Epithelial cell of umbilical artery (primary cell): ENCODE data around the gene APOE. TPM values are rescaled to one million over a fixed set of nuclear protein-coding genes. Genes with fewer than 3 reads are reported as not detected.

Experiments
- total RNA-seq: library from RNA; depleted of rRNA; stranded (reverse); fragments of >200 nt; gene quantifications from 2 replicates; pipeline ENCODE4 v1.2.3, GENCODE V29; 2014

APOE gene
- 0.97 and 3.3 TPM in 2 replicates for total RNA-seq

GRCh38 chr19:44905437-44906160, at the start of gene APOE:
TSS of gene APOE (plus strand) at chr19:44905796. CDS start at chr19:44906625, 829 bp downstream.

GRCh38 chr19:44891016-44891882, 14.3 kb upstream of the APOE start, which contains the start of gene TOMM40:
TSS of gene TOMM40 (plus strand) at chr19:44891254. CDS start at chr19:44891416, 162 bp downstream.

GRCh38 chr19:44914433-44915206, 9.0 kb downstream of the APOE start, which contains the start of gene APOC1:
TSS of gene APOC1 (plus strand) at chr19:44914608. CDS start at chr19:44914892, 284 bp downstream.

DNA sequence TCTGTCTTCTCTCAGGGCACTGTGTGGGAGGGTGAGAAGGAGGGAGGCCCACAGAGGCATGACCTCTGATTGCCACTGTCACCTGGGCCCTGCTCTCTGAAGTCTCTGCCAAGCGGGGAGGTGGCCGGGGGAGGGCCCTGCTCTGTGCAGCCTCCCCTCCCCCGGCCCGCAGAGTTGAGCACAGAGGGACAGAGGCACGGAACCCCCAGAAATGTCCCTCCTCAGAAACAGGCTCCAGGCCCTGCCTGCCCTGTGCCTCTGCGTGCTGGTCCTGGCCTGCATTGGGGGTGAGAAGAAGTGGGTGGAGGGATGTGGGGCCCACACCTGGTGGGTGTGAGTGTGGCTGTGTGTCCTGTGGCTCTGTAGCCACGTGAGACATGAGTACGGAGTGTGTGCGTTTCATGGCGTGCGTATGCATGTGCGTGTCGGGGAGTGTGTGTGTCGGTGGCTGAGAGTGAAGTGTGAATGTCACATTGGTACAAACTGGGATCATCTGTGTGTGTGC, 36.5 kb downstream of the APOE start, which contains the start of gene APOC4:
APOC4 (plus strand) TSS at position 171 of the 505 bp plus-strand sequence; CDS start at position 212, 41 bp downstream.

DNA sequence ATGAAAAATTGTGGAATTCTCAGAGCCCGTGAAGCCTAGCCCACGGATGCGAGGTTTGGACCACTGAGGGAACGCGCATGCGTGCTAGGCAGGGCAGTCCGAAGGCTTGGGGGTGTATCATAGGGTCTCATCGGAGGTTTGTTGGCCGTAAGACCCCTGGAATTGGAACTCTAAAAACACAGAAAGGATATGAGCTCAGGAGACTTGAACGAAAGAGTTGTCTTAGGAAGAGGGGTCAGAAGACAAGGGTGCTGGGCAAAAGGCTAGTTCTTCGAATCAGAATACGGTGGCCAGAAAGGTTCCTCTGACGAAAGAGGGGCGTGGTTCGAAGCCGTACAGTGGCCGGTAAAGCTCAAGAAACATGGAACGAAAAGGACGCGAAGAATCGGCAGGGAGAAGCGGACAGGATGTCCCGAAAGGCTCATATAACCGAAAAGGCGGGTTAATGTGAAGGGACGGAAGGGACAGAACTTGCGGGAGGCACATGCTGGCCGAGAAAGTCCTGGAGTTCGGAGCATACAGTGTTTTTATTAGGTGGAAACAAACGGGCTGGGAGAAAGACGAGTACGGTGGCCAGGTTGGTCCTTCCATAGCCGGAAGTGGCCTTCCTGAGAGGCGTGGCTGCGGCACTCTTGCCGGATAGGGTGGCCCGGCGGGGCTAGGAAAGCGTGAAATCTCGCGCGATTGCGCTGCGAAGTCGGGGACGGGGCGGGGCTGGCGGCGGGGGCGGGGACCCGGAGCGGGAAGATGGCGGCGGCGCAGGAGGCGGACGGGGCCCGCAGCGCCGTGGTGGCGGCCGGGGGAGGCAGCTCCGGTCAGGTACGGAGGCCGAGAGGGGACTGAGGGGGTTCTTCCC, 49.3 kb downstream of the APOE start, which contains the start of gene CLPTM1:
CLPTM1 (plus strand) TSS at position 732 of the 856 bp plus-strand sequence; CDS start at position 748, 16 bp downstream.

Other genes starting within 250 kb of the APOE start
- gene CEACAM19, start 234.3 kb upstream of the APOE start, total RNA-seq = 0.30 and 0.32 TPM in 2 replicates
- not detected in 2 replicates for gene CEACAM16, start 206.6 kb upstream of the APOE start, total RNA-seq
- gene BCL3, start 157.1 kb upstream of the APOE start, total RNA-seq = 1.9 and 2.1 TPM in 2 replicates
- 0.30 TPM in 1 of 2 replicates, not detected in the other for gene CBLC, start 127.9 kb upstream of the APOE start, total RNA-seq
- 10.0 and 19.8 TPM in 2 replicates for gene BCAM, start 96.7 kb upstream of the APOE start, total RNA-seq
- 109 and 121 TPM in 2 replicates for gene NECTIN2, start 59.5 kb upstream of the APOE start, total RNA-seq
- 66.6 and 69.3 TPM in 2 replicates for gene TOMM40, start 14.5 kb upstream of the APOE start, total RNA-seq
- gene APOC1, start 8.8 kb downstream of the APOE start, total RNA-seq = 0.91 and 4.5 TPM in 2 replicates
- not detected in 2 replicates for gene APOC4, start 36.4 kb downstream of the APOE start, total RNA-seq
- not detected in 2 replicates for gene APOC2, start 40.3 kb downstream of the APOE start, total RNA-seq
- gene CLPTM1, start 49.6 kb downstream of the APOE start, total RNA-seq = 20.4 and 33.8 TPM in 2 replicates
- 8.4 and 8.8 TPM in 2 replicates for gene RELB, start 95.7 kb downstream of the APOE start, total RNA-seq
- gene CLASRP, start 133.2 kb downstream of the APOE start, total RNA-seq = 9.1 and 14.6 TPM in 2 replicates
- under 0.01 TPM in 1 of 2 replicates, not detected in the other for gene ZNF296, start 170.7 kb downstream of the APOE start, total RNA-seq
- gene GEMIN7, start 173.5 kb downstream of the APOE start, total RNA-seq = 30.5 and 33.5 TPM in 2 replicates
- gene PPP1R37, start 187.4 kb downstream of the APOE start, total RNA-seq = 23.1 and 26.6 TPM in 2 replicates